Fibroblast of skin of back (primary cell): ENCODE data around the gene ESPNL.
A peak's percentile ranks its signal among the peaks of the same experiment; 100 is the strongest.

Source experiments
- DNase-seq: peaks from one replicate; pipeline ENCODE4 v3.0.0-alpha.2; 2013

ESPNL gene

DNA sequence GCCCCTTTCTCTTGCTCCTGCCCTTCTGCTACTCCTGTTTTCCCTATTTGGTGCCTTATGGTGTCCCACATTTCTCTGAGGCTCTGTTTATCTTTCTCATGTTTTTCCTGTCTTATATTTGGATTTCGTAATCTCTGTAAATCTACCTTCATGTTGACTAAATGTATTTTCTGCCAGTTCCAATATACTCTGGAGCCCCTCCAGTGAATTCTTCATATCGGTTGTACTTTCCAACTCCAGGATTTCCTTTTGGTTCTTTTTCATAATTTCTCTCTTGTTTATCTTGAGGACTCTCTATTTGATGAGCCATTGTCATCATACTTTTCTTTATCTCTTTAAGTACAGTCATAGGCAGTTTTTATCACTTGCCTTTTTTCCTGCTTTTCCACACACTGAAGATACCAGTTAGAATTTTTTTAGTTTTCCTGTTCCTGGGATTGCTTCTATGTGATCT is 20.2 kb upstream of the ESPNL start:
- DNase-seq: no peak

DNA sequence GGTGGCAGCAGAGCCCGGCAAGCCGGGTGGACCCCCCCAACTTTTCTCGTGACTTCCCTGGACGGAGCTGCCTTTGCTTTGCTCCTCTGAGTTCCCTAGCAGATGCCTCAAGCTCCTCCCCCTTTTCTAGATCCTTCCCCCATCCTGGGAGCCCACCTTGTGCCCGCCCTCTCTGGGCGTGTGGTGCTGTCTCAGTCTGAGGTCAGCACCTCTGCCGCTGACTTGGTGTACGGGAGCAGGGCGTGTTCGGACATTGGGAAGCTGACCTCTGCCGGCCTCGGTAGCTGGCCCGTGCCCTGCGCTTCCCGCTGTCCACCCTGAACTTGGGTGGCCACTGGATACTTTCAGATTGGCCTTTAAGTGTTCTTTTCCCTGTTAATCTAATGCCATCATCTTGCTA is 19.6 kb upstream of the ESPNL start:
- no peak for DNase-seq

DNA sequence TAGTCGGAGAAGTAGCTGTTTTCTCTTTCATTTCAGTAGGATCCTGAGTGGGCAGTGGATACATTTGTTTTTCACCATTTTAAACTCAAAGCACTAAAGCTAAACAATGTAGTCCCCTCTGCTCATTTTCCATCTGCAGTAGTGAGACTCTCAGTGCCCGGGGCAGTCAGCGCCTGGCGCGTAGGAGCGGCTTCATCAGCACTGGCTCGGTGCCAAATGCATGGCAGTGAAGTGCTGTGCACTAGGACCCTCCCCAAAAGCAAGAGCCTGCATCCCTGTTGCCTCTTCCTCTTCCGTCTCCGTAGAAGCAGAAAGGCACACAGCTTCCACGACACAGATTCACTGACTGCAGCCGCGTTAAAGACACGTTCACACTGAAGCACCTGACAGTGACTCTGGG is 19.0 kb upstream of the ESPNL start:
- DNase-seq: no peak

DNA sequence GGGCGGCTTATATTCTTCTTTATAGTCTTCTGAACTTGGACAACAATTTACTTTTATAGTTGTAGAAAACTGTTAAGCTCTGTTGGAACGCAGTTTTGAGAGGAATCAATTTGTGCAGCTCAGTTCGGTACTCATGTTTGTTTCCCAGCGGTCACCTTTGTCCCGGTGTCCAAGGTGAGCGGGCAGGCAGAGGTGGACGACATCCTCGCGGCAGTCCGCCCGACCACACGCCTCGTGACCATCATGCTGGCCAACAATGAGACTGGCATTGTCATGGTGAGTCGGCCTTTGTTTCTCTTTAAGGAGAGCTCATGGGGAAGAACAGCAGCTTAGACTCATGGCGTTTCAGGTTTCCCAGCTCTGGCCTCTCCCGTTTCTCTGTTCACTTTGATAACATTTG is 18.6 kb upstream of the ESPNL start:
- DNase-seq: no peak

DNA sequence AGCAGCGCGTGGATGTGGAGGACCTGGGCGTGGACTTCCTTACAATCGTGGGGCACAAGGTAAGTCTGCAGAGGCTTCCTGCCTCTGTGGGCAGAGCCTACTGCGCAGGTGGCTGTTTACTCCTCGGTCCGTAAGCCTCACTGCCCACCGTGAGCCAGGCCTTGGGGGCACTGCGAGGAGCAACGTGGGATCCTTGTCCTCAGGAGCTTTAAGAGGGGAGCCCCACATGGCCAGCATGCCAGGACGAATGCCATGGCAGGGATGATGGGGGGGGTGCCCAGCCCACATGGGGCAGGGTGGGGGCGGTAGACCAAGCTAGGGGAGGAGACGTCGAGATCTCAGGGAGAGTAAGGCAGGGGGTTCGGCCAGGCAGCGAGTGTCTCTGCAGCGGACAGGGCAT is 18.0 kb upstream of the ESPNL start:
- no peak for DNase-seq

DNA sequence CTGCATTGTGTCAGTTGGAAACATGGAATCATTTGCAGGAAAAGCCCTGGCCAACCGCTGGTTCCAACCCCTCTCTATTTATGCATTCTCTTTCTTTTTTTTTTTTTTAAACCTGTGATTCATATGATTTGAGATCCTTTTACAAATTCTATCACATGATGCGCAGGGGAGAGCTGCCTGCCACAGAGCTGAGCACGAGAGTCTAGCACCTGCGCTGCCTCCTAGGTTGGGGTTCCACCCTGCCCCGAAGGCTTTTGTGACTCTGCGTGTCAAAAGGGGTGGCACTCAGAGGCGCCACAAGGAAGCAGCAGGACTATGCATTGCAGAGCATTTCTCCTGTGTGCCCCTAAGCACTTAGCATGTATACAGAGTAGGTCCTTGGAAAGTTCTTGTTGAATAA is 17.3 kb upstream of the ESPNL start:
- no peak for DNase-seq

DNA sequence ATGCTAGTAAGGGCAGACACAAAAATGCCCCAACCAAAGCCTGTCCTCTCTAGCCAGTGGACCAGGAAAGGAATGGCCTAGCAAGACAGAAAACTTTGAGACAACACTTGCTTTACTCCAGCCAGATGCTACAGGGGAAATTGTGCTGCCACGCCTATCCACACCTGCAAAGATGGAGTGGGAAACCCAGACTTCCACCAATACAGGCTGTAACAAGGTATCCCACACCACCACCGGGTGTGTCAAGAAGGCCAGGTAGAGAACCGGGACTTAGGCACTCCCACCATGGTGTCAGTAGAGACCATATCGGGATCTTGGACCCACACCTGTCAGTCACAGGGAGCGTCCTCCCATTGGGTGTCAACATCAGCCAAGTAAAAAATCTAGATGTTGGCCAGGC is 16.2 kb upstream of the ESPNL start:
- no peak for DNase-seq

DNA sequence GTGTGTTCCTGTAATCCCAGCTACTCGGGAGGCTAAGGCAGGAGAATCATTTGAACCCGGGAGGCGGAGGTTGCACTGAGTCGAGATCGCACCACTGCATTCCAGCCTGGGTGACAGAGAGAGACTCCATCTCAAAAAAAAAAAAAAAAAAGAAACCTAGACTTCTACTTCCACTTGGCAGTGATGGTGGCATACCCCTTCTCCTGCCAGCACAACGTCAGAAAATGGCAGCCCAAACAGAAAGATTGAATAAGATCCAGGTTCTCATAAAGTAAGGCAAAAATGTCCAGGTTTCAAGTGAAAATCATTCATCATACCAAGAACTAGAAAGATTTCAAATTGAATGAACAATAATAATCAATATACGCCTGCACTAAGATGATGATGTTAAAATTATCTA is 15.4 kb upstream of the ESPNL start:
- DNase-seq: no peak

DNA sequence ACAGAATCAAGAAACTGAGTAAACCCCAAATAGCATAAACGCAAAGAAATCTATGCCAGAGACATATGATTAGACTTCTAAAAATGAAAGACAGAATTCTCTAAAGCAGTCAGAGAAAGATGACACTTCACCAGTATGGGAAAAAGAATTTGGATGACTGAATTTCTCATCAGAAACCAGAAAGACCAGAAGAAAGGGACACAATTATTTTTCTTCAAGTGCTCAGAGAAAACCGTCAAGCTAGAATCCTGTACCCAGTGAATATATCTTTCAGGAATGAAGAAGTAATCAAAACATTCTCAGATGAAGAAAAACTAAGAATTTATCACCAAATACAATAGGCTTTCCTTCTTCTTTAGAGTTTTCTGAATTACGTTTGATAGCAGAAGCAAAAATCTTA is 14.2 kb upstream of the ESPNL start:
- no peak for DNase-seq

DNA sequence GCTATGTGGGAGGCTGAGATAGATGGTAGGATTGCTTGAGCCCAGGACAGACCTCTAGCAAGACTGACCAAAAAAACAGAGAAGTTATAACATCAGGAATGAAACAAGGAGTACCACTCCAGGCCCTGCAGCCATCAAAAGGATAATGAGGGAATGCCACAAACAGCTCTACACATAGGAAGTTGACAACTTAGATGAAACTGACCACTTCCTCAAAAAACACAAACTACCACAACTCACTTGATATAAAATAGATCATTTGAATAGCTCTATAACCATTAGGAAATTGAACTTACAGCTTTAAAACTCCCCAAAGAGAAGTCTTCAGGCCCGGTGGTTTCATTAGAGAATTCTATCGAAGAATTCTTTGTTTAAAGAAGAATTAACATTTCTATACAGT is 12.9 kb upstream of the ESPNL start:
- DNase-seq: no peak

DNA sequence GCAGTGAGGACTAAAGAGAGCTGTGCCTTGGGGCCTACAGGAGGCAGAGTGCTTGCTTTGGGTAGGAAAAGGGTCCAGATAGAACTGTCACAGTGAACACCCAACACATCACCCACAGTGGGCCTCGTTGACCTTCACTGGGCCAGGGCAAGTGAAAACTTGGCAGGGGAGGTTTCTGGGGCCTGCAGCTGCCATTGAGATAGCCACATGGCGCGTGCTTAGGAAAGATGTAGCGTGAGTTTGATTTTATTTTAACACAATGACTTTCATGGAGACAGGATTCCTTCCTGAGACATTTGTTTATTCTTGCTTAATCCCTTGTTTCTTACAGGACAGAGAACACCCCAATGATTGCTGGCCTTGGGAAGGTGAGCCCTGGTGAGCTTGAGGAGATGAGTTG is 9.3 kb upstream of the ESPNL start:
- no peak for DNase-seq

DNA sequence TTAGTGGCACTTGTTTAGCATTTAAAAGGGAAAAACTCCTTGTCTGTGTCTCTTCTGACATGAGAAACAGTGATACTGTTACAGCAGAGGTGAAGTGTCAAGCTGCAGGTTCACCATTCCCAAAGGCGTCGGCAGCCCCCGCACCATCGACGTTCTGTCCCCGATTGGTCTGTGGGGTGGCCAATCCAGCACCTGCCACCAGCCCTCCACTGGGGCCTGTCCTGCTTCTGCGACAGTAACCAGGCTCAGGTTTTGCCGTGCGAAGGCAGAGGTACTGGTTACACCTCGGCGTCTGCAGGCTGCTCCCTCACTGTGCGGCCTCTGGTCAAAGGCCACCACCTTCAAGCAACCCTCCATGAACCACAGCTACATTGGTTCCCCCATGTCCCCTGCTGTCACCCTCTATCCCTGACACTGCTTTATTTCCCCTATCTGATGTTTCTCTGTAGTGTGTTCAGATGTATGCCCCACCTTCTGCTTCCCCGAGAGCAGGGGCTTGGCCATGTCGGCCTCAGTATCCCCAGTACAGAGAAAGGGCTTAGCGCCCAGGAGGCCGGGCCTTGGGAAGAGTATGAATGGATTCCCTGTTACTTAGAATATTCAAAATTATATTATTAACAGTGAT is 8.6 kb upstream of the ESPNL start:
- no peak for DNase-seq

DNA sequence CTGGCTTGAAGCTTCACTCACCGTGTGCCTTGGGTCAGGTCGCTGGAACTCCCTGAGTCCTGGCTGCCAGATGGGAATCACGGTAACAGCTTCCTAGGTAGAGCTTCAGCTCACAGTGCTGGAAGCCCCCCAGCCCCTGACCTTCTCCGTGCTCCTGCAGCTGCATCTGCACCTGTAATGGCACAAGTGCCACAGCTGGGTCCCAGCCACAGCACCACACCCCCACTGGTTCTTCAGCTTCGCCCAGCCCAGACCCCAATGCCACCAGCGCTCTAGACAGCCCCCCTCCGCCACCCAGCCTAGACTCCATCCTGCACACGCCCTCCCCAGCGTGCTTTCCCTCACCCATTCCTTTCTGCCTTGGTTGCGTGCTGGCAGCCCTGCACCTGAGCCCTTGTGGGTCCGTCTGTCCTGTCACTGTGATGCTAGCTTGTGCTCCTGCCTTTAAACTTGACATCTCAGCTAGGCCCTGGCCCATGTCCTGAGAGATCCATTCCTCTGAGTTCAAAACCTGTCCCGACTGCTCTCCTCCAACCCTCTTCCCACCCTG is 7.6 kb upstream of the ESPNL start:
- no peak for DNase-seq

DNA sequence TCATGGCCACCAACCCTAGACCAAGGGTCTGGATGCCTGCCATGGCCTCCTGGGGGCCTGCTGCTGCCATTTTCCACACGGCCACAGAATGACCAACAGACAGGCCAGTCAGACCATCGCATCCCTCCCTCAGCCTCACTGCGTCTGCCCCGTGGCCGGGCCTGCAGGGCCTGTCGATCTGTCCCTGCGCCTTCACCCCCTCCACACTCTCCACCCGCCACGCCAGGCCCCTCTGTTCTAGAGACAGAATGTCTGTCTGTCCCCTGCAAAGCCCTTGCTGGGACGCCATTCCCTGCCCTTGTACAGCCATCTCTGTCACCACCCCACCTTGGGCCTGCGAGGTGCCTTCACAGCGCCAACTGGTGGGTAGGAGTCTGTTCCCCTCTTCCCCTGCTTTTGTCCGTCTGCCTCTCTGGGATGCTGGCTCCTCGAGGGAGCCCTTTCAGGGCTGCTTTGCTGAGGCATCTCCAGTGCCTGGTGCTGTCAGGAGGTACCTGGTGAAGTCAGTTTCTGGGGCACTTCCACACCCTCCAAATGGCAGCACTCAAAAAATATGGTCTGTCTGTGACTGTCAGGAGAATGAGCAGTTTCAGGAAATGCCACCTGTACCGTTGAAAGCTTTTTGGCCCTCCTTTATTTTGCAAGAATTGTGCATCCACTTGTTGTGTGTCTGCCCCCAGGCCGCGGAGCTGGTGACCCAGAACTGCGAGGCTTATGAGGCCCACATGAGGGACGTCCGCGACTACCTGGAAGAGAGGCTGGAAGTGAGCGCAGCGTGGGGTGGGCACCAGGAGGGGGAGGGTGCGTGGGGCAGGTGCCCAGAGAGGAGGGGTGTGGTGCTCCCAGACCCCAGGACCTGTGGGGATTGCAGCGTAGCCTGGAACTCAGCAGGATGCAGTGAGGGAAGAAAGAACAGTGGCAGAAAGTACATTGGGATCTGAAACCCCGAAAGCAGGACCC is 6.7 kb upstream of the ESPNL start:
- DNase-seq: no peak

DNA sequence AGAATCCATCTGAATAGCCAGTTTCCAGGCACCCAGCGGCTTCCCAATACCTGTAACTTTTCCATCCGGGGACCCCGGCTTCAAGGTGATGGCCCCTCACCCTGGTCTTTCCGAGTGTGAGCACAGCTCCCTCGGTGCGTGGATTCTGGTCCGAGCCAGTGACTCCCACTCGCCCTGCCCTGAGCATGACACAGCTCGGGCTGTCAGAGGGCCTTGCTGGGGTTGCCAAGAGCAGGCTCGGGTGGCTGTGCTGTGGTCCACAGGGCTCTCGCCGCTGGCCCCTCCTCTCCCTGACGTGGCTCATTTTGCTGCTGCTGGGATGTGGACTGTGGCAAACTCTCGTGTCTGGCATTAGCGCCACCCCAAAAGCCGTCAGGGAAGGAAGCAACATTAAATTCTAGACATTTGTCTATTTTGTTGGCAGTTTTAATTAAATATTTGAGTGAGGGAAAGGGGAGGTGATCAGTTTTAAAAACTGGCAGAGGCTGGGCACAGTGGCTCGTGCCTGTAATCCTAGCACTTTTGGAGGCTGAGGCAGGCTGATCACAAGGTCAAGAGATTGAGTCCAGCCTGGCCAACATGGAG is 5.6 kb upstream of the ESPNL start:
- DNase-seq: no peak

DNA sequence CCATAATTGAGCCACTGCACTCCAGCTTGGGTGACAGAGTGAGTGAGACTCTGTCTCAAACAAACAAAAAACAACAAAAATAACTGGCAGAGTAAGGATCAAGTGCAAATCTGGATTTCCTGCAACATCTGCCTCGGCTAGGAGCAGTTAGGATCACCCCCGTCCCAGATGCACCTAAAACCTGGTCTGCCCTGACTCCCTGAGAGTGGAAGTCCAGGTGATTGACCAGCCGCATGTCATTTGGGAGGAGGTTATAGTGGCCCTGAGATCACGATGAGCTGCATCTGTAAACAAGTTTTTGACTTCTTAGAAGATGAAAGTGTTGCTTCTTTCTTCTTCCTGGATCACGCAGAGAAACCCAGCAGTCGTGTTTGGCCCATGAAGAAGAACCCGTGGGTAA is 5.0 kb upstream of the ESPNL start:
- no peak for DNase-seq

DNA sequence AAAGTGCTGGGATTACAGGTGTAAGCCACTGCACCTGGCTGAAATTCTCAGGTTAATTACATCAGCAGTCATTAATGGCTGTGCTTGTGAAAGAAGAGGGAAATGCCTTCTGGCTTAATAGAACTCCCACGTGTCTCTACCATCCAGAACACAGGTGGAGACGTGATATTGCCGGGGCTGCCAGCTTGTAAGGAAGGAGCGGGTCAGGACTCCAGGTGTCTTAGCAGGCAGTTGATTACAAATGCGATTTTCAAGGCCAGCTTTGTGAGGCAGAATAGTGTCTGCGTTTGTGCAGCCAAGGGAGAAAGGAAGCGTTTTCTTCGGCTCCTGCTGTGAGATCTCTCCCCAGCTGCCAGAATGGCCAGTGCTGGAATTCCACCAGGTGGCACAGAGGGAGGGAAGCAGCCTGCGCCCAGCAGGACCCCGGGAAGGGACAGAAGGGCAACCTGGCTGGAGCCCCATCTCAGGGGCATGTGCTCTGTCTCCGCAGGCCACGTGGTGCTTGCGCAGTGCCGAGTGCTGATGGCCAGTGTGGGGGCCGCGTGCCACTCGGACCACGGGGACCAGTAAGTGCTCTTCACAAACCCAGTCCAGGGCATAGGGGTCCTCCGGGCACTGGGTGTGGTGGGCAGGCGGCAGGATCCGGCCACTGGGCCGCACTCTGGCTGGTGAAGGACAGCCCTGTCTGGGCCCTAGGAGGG is 3.7 kb upstream of the ESPNL start:
- DNase-seq: no peak

DNA sequence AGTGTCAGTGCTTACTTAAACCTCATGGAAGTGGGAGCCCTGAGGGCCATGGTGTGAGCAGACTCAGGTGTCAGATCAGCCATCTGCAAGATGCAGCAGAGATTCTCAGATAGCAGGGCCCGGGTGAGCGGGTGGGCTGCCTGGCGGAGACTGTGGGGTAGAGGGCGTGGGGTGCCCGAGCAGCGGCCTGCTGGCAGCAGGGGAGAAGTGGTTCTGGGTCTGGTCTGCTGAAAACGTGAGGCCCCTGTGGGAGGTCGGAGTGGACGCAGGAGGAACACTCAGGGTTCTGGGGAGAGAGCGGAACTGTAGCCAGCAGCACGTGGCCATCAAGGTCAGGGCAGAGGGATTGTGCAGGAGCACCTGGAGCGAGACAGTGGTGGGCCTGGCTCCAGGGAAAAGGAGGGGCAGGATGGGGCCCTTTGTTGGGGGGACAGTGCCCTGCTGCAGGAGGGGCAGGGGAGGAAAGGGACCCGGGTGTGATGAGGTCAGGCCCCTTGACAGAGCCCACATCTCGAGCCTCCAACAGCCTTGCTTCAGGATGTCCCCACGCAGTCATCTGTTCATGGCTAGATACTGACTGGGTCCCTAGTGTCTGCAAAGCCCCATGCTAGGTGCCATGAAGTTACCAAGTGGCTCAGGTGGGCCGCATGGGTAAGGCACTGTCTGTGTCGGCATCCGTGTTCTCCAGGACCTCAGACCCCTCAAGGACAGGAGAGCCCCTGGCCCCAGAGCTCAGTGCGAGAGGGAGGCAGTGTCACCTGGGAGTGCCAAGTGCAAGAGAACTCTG is 2.7 kb upstream of the ESPNL start:
- DNase-seq: no peak

DNA sequence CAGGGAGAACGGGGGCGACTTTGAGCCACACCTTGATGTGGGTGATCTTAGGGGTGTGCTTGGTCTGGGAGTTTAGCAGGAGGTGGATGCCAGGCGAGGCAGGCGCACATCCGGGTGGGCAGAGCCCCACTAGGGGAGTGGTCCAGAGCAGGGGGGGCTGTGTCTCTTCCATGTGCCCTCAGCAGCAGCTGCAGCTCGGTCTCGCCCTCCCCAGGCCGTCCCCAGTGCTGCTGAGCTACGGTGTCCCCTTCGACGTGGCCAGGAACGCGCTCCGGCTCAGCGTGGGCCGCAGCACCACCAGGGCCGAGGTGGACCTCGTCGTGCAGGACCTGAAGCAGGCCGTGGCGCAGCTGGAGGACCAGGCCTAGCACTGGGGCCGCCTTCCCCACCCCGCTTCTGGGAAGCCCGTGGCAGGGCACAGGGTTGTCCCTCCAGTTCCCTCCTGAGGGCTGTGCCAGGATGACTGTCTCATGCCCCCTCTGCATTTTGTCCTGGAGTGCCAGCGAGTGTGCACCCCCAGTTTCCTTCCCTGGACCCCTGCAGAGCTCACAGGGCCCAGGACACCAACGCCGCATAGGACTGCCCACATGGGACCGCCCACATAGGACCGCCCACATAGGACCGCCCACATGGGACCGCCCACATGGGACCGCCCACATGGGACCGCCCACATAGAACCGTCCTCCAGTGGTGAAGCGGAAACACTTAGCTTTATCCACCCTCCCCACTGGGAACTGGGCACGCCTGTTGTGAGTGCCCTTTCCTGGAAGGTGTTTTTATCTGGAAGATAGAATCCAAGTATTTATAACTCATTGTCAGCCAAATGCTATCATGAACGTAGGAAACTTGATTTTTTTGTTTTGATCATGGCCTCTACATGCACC is 1.9 kb upstream of the ESPNL start:
- peak; percentile 52 for DNase-seq

DNA sequence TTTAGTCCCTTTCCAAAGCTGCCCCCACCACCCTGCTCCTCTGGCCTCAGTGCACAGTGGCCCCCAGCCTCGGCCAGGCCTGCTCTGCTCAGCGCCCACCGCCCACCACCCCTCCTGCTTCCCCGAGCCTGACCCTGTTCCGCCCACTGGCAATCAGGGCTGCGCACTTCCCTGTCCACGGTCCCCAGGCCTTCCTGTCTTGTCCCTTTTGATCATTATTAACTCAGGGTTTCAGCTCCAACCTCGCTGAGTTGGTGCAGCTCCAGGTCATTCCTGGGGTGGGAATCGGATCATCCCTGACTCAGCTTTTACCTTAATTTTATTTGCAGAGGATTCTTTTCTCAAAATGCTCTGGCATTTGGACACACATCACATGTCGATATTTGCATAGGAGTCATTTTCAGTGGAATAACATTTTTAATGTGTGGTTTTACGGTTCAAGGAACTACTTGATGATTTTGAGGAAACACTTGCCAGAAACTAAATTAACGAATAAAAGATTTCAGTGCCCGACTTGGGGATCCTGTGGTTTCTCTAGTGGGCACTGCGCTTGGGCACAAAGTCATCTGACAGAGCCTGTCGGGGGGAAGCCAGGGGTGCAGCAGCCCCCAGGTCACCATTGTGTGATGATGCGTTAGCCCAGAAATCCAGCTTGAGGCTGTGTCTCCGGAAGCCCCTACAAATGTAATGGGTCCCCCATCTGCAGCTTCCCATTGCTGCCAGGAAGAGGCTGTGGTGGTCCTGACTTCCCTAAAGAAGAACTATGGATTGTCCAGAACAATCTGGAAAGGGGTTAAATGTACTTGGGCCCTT is 1.0 kb upstream of the ESPNL start:
- no peak for DNase-seq
